Measurements from ENCODE around the gene SLC2A2.

Gene SLC2A2

GRCh38 chr3:170962411-170962810 lies 64.1 kb downstream of the SLC2A2 start:
- TF ChIP-seq CTCF (IDR thresholded peaks at IDR 0.05; ENCODE audit: extremely low read depth, insufficient read depth, missing control alignments), result no peak
- in situ Hi-C loops (cut with MboI; ENCODE audit: low pct_unique_long_range_greater_than_20kb, low sequenced_read_pairs, unreplicated experiment), result no loop called here
- no peak for DNase-seq (ENCODE audit: low spot score)

- DNase-seq (ENCODE audit: low spot score), result no peak
- TF ChIP-seq CTCF (IDR thresholded peaks at IDR 0.05; ENCODE audit: extremely low read depth, insufficient read depth, missing control alignments), result peak; percentile 43
- in situ Hi-C loops (cut with MboI; ENCODE audit: low pct_unique_long_range_greater_than_20kb, low sequenced_read_pairs, unreplicated experiment), result no loop called here
Observed at GRCh38 chr3:170961616-170962400, 64.7 kb downstream of the SLC2A2 start.

GRCh38 chr3:170959457-170959856 lies 67.1 kb downstream of the SLC2A2 start:
- in situ Hi-C loops (cut with MboI; ENCODE audit: low pct_unique_long_range_greater_than_20kb, low sequenced_read_pairs, unreplicated experiment), result no loop called here
- no peak for TF ChIP-seq CTCF (IDR thresholded peaks at IDR 0.05; ENCODE audit: extremely low read depth, insufficient read depth, missing control alignments)
- no peak for DNase-seq (ENCODE audit: low spot score)

GRCh38 chr3:170956647-170957046 lies 69.9 kb downstream of the SLC2A2 start:
- DNase-seq (ENCODE audit: low spot score), result no peak
- in situ Hi-C loops (cut with MboI; ENCODE audit: low pct_unique_long_range_greater_than_20kb, low sequenced_read_pairs, unreplicated experiment), result no loop called here
- no peak for TF ChIP-seq CTCF (IDR thresholded peaks at IDR 0.05; ENCODE audit: extremely low read depth, insufficient read depth, missing control alignments)

GRCh38 chr3:170953736-170954135 lies 72.8 kb downstream of the SLC2A2 start:
- DNase-seq (ENCODE audit: low spot score), result no peak
- no peak for TF ChIP-seq CTCF (IDR thresholded peaks at IDR 0.05; ENCODE audit: extremely low read depth, insufficient read depth, missing control alignments)
- in situ Hi-C loops (cut with MboI; ENCODE audit: low pct_unique_long_range_greater_than_20kb, low sequenced_read_pairs, unreplicated experiment), result no loop called here

GRCh38 chr3:170953229-170953628 lies 73.3 kb downstream of the SLC2A2 start:
- TF ChIP-seq CTCF (IDR thresholded peaks at IDR 0.05; ENCODE audit: extremely low read depth, insufficient read depth, missing control alignments), result no peak
- no peak for DNase-seq (ENCODE audit: low spot score)
- in situ Hi-C loops (cut with MboI; ENCODE audit: low pct_unique_long_range_greater_than_20kb, low sequenced_read_pairs, unreplicated experiment), result no loop called here
